GM06990 (cell line): ENCODE measurements around the gene STK32B.

Source experiments
- DNase-seq: peaks from one replicate; pipeline ENCODE4 v3.0.0-alpha.2; 2011; ENCODE audit not compliant: insufficient read length; ENCODE audit errors: extremely low read depth
- H3K27me3 ChIP-seq: replicated peaks from 2 replicates; pipeline ENCODE4 v1.6.0; 2011; ENCODE audit warnings: low read length; ENCODE audit not compliant: control insufficient read depth, insufficient read depth
- H3K36me3 ChIP-seq: 2 replicates; pipeline ENCODE4 v1.5.1; 2011; ENCODE audit warnings: low read length; ENCODE audit not compliant: control insufficient read depth, insufficient read depth
- H3K4me3 ChIP-seq: replicated peaks from 2 replicates; pipeline ENCODE4 v1.5.1; 2011; ENCODE audit warnings: low read depth, mild to moderate bottlenecking, control low read depth, low read length
- TF ChIP-seq, protein P1 (sequence below): IDR thresholded peaks from 2 replicates; pipeline ENCODE4 v1.5.1; 2011; ENCODE audit warnings: low read length, control low read depth, mild to moderate bottlenecking, inconsistent platforms; ENCODE audit not compliant: insufficient read depth, poor library complexity, severe bottlenecking

STK32B gene

DNA sequence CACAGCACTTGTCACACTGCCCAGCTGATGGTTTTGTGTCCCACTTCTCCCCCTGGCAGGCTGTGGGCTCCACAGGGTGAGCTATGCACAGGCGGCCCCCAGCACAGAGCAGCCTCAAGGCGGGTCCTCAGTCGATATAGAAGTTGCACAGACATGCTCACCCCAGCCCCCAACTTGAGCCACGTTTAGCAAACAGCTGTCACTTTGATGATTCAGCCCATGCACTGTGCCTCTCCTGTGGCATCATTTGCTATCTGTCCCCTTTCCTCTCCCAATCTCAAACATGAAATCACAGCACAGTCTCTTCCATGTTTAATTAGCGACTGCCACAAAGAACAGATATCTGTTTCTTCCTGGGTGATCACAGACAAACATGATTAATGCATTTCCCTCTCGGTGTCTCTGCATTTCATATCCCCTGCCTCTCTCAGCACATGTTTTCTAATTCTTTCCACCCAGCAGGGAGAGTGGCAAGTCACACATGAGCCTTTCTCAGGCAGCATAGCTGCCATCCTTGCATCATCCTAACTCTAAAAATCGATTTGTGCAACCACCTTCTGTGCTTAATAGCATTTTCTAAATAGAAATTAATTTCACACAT, 452.2 kb downstream of the STK32B start:
- TF ChIP-seq, protein P1, sequence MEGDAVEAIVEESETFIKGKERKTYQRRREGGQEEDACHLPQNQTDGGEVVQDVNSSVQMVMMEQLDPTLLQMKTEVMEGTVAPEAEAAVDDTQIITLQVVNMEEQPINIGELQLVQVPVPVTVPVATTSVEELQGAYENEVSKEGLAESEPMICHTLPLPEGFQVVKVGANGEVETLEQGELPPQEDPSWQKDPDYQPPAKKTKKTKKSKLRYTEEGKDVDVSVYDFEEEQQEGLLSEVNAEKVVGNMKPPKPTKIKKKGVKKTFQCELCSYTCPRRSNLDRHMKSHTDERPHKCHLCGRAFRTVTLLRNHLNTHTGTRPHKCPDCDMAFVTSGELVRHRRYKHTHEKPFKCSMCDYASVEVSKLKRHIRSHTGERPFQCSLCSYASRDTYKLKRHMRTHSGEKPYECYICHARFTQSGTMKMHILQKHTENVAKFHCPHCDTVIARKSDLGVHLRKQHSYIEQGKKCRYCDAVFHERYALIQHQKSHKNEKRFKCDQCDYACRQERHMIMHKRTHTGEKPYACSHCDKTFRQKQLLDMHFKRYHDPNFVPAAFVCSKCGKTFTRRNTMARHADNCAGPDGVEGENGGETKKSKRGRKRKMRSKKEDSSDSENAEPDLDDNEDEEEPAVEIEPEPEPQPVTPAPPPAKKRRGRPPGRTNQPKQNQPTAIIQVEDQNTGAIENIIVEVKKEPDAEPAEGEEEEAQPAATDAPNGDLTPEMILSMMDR = no peak
- Histone ChIP-seq H3K27me3 (no peaks in the 10 kb centered on the region), H3K36me3 (no peaks in the 10 kb centered on the region), H3K4me3 (no peak overlapping the region)
- no peak for DNase-seq

DNA sequence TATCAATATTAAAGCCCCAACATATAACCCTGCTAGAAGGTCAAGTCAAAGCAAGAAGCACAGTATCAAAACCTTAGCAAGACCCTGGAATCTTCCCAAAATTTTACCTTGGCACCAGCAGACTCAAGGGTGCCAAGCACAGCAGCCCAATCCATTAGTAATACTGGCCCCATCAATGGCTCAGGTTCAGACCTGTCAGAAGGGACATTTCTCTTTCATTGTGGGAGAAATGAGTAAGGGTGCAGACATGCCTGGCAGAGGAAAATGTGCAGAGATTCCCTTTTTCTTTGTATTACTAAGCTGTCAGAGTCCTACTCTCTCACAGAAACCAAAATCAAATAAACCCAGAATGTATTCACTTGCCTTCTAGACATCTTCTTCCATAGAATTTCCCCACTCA, 453.2 kb downstream of the STK32B start:
- DNase-seq = no peak
- no peaks in the 10 kb centered on the region for H3K27me3 ChIP-seq
- TF ChIP-seq, protein P1 = no peak

DNA sequence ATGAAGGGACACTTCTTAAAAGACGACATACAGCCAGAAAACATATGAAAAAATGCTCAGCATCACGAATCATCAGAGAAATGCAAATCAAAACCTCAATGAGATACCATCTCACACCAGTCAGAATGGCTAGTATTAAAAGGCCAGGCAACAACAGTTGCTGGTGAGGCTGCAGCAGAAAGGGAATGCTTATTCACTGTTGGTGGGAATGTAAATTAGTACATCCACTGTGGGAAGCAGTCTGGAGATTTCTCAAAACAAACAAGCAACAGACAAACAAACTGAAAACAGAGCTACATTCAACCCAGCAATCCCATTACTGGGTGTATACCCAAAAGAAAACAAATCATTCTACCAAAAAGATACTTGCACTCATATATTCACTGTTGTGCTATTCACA, 459.2 kb downstream of the STK32B start:
- Histone ChIP-seq H3K4me3 (no peak overlapping the region), H3K27me3 (no peaks in the 10 kb centered on the region), H3K36me3 (no peaks in the 10 kb centered on the region)
- TF ChIP-seq, protein P1 = no peak
- DNase-seq = no peak

More for the DNA sequence above, 453.2 kb downstream of the STK32B start:
- Histone ChIP-seq H3K36me3 (no peaks in the 10 kb centered on the region), H3K4me3 (no peak overlapping the region)

DNA sequence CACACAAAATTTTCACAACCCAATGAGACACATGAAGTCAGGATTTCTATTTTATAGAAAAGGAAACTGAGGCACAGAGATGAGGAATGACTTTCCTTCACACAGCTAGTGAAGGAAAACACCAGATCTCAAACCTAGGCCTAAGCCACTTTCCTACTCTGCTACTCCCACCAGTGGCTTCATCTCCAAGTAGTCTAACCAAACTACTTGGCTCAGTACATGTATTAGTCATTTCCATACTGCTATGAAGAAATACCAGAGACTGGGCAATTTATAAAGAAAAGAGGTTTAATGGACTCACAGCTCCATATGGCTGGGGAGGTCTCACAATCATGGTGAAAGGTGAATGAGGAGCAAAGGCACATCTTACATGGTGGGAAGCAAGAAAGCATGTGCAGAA, 460.5 kb downstream of the STK32B start:
- Histone ChIP-seq H3K36me3 (no peaks in the 10 kb centered on the region), H3K27me3 (no peaks in the 10 kb centered on the region), H3K4me3 (no peak overlapping the region)
- no peak for DNase-seq
- TF ChIP-seq, protein P1 = no peak

DNA sequence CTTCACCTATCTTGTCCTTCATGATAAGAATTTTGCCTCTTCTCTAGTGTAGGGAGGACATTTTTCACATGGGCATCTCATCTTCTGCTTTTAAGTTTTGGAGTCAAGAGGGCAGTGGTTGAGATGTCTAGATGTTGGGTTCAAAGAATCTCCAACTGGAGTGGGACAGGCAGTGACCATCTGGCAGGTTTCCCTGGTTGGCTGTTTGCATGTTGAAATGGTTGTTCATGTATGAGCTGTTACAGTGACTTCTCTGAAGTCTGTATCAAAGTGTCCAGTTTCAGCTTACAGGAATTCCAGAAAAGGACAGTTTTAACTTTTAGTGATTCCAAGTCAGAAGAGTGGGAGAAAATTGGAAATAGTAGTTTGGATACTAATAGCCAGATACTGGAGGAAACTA, 464.4 kb downstream of the STK32B start:
- TF ChIP-seq, protein P1 = no peak
- Histone ChIP-seq H3K4me3 (no peak overlapping the region), H3K36me3 (no peaks in the 10 kb centered on the region), H3K27me3 (no peaks in the 10 kb centered on the region)
- DNase-seq = no peak

DNA sequence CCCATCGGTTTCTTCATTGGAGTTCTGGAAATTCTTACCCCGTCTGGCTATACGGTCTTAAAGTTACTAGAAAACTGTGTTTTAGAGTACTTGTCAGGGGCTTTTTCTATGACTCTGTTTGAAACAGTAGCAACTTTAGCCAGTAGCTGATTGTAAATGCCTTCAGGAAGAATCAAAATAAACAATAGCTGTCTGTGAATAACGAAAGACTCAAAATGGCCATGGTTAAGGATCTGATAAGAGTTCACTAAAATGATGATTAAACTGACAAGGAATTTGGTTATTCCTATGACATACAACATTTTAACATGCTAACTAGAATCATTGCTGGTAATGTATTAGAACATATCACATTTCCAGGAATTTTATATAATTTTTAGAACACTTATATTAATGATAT, 466.1 kb downstream of the STK32B start:
- Histone ChIP-seq H3K27me3 (no peaks in the 10 kb centered on the region), H3K36me3 (no peaks in the 10 kb centered on the region), H3K4me3 (no peak overlapping the region)
- DNase-seq = no peak
- TF ChIP-seq, protein P1 = no peak
